ENCODE measurements around the gene LRFN2.

Gene LRFN2

DNA sequence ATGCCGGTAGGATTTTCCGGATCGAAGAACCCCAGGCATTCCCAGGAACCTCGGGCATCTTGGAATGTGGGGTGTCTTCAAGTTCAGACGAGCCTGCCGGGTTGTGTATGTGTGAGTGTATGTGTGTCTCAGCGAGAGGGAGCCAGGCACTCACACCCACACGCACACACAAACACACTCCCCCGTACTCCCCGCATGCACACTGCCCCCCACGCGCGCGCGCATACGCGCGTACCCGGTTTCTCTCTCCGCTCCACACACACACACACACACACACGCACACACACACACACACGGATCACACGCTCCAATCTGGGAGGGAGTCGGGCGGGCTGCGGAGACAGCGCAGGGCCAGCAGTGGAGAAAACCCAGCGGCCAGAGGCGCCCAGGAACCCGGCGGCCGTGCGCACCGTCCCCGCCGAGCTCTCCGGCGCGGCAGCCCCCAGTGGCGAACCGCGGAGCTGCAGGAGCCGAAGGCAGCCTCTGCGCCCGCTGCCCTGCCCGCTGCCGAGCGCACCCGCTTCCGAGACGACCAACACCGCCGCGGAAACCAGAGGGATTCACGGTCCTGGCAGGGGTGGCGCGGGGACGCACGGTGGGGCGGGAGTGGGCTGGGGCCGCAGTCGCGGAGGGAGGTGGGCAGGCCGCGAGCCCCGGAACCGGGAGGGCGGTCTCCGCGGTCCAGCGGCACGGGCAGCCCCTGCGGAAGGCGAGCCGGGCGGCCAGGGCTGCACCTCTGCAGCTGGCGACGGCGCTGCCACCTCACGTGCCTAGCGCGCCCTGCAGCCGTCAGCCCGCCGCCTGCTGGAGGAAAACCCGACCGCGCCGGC lies at the start of gene LRFN2:
TSS of gene LRFN2 (minus strand) at position 125 of the 830 bp plus-strand sequence.
- peak; percentile 60 for DNase-seq (ENCODE audit: low read depth)

DNA sequence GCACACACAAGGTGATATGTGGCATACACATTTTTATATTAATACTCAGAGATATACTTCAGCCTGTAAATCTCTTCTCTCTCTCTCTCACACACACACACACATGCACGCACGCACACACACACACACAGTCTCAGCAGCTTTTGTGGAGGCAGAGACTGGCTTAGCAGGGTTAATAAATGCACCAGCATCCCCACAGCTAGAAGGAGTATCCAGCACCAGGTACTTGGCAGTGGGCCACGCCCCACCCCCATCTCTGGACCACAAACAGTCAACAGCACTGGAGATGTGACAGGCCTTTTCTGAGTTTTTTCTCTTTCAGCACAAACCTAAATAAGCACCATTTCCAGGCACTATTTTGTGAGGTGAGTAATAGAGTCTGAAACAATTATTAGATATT lies 47.3 kb upstream of the LRFN2 start:
- no peak for DNase-seq (ENCODE audit: low read depth)

GRCh38 chr6:40631744-40632143 lies 44.6 kb upstream of the LRFN2 start:
- no peak for DNase-seq (ENCODE audit: low read depth)

- no peak for DNase-seq (ENCODE audit: low read depth)
Measured at GRCh38 chr6:40630488-40630887, 43.3 kb upstream of the LRFN2 start.

- DNase-seq (ENCODE audit: low read depth) = no peak
Measured at GRCh38 chr6:40630051-40630450, 42.9 kb upstream of the LRFN2 start.

- no peak for DNase-seq (ENCODE audit: low read depth)
Measured at GRCh38 chr6:40629463-40629862, 42.3 kb upstream of the LRFN2 start.

DNA sequence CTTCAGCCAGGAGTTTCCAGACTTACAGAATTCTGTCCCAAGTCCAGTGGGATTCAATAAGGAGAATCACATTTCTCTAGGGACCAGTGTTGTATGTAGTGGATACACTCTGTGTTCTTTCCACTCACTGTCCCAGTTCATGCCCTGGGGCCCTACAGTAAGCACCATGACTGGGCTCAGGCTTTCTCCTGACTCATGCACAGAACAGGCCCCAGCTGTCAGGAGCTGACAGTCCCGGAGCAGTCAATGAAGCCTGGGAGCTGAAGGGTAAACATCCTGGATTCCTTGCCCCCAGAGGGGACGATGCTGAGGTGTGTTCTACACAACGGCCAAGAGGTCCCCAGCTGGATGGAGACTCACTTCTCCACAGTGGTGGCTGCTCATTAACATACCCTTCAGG lies 40.2 kb upstream of the LRFN2 start:
- no peak for DNase-seq (ENCODE audit: low read depth)

DNA sequence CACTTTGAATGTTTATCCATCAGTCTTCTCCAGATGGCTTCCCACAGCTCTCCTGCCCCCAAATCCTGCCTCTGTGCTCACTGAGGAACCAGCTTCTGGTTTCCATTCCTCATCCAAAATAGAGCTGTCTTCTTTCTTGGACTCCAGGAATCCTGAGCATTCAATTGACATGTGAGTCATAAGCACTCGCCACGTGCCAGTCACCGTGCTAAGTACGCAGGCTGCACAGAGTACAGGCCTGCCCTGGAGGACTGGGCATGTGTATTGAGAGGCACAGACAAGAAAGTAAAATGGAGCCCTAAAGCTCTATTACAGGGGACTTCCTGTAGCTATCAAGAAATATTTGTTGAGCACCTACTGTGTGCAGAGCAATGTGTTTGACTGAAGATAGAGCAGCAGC lies 39.7 kb upstream of the LRFN2 start:
- no peak for DNase-seq (ENCODE audit: low read depth)

- DNase-seq (ENCODE audit: low read depth) = no peak
Measured at GRCh38 chr6:40623932-40624331, 36.8 kb upstream of the LRFN2 start.

- DNase-seq (ENCODE audit: low read depth) = no peak
Measured at GRCh38 chr6:40623178-40623577, 36.0 kb upstream of the LRFN2 start.

DNA sequence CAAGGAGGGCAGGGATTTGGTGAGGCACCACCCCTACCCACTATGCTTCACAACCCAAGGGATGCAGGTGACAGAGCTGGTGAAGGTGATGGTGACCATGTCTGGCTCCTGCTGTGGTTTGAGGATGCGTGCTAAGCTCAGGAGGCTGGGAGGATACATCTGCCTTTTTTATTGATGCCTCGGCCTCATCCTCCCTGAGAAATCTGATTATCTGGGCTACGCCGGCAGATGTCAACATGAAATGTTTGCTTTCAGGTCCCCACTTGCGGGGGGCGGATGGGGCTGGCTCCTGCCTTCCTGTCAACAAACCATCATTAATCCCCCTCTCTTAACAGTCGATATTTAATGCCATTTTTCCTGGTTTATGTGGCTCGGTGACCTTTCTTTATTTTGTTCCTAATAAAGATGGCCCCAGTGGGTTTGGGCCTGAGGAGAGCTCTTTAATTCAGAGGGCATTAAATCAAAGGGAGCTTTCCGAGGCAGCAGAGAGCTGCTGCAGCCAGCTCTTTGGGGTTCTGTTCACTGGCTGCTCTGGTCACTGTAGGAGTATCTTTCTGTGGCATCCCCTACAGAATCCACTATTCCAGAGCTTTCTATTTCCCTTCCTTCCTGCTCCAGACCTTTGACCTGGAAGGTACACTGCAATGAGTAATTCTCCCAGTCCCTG lies 33.5 kb upstream of the LRFN2 start:
- DNase-seq (ENCODE audit: low read depth) = no peak

GRCh38 chr6:40614671-40615070 lies 27.5 kb upstream of the LRFN2 start:
- no peak for DNase-seq (ENCODE audit: low read depth)

GRCh38 chr6:40611912-40612311 lies 24.7 kb upstream of the LRFN2 start:
- DNase-seq (ENCODE audit: low read depth) = no peak

- no peak for DNase-seq (ENCODE audit: low read depth)
Measured at GRCh38 chr6:40611434-40611833, 24.3 kb upstream of the LRFN2 start.

DNA sequence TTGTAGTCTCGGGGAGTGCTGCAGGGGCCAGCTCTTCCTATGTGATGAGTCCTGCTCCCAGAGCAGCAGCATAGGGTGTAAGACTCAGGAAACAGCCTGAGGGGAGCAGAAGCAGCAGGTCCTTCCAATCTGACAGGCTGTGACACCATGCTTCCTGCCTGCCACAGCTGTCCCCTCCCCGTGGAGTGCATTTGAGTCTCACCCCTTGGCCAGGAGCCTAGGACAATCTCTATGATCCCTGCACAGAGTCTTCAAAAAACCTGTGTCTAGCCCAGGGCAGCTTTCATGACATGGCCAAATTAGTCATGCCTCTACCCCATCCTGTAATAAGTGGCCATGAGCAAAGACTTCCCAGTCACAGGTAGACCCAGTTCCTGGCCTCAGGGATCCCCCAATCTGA lies 23.1 kb upstream of the LRFN2 start:
- DNase-seq (ENCODE audit: low read depth) = no peak

DNA sequence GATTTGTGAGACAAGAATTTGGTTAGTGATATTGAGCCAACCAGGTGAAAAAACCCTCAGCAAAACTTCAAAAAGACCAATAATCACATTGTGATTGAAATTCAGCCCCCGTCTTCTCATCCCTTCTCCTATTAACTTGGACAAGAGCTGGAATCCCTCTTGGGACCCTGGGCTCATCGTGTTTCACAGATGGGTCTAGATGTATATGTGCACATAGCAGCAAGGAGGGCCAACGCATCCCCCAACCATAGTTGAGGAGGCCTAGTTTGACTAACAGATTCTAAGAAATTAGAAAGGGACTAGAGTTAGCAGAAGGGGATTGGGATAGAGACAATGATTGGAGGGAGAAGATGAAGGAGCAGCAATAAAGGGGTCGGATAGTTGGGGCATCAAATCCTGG lies 19.8 kb upstream of the LRFN2 start:
- DNase-seq (ENCODE audit: low read depth) = no peak

DNA sequence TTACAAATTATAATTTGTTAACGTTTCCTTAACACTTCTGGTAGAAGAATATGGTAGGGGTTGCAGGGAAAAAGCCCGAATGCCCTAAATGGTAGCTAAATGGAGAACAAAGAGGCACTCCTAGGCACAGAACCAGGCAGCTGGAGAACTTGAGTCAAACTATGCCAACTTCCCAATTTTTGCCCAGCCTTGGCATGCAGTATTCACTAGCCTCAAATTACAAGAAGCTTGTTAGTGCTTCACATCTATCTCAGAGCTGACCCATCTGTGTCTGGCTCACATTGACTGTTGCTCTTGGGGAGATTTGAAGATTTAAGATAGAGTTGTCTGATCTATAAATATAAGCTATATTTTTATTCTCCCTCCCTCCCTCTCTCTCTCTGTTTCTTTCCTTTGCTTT lies 19.4 kb upstream of the LRFN2 start:
- DNase-seq (ENCODE audit: low read depth) = no peak

DNA sequence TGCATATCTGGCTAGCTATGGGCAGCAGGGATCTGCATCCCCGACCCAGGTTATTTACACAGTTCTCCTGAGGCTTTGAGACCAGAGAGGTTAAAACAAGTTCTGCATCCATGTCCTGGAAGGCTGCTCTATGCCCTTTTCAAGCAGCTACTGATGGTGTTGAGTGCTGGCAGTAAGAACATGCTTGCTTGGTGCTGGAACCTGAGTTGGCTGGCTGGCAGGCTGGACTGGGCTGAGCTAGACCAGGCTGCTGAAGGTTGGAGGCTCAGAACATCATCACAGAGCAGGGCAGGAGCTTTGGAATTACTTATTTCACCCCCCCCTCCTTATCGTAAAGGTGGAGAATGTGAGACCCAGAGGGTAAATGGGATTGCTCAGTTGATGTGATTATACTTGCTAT lies 16.9 kb upstream of the LRFN2 start:
- no peak for DNase-seq (ENCODE audit: low read depth)

GRCh38 chr6:40599555-40599954 lies 12.4 kb upstream of the LRFN2 start:
- DNase-seq (ENCODE audit: low read depth) = no peak

GRCh38 chr6:40598516-40598915 lies 11.4 kb upstream of the LRFN2 start:
- no peak for DNase-seq (ENCODE audit: low read depth)

GRCh38 chr6:40597301-40597700 lies 10.1 kb upstream of the LRFN2 start:
- DNase-seq (ENCODE audit: low read depth) = no peak

DNA sequence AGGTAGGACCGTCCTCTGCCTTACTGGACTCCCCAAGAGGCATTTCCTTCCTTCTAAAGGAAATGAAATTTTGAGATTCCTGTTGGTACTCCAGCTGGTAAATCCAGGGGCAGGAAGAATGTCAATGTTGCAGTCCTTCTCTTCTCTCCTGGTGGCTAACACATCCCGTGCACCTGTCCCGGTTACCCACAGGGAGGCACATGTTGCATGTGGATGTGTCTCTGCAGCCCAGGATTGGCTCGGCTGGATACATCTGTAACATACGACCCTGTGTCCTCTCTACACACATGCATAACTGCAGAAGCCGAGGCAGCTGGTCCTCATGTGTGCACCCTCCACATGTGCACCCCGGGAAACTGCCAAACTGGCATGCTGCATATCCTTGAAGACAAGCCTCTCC lies 1.3 kb upstream of the LRFN2 start:
- no peak for DNase-seq (ENCODE audit: low read depth)

DNA sequence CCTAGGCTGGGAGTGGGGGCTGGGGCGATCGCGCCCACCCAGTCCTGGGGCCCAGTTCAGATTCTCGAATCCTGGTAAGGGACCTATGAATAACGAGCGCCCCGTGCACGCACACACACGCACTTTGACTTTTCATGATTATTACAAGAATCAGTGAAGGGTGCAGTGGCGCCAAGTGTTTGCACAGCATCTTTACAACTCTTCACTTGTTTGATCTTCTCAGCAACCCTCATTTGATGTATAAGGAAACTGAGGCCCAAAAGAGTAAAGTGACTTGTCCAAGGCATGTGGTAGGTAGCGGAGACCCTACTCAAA lies 863 bp upstream of the LRFN2 start:
- no peak for DNase-seq (ENCODE audit: low read depth)
